Body of pancreas (tissue), 4 donors: ENCODE results near the gene SEMA6D. TPM values are rescaled to one million over a fixed set of nuclear protein-coding genes. Genes with fewer than 3 reads are reported as not detected.

Experiments used
- ATAC-seq: fragments of 150-250 bp; one replicate; pipeline ENCODE4 v1.9.1; 2016
- DNase-seq, 4 donors: peaks; one replicate each; pipeline ENCODE4 v3.0.0-alpha.2; 2019
- H3K27ac ChIP-seq, 4 donors: fragments of 200-600 bp; sonication (generic); 1 replicate in 3 of 4; 2 replicates in 1 of 4; pipeline versions ENCODE4 v1.5.1 to v1.6.1; 2016 to 2019; ENCODE audit warnings: mild to moderate bottlenecking in 1 of 4, mixed read lengths in 1 of 4, moderate library complexity in 1 of 4
- H3K27me3 ChIP-seq, 2 donors: fragments of 200-600 bp; sonication (generic); one replicate each; pipeline ENCODE4 v1.6.0; 2016; ENCODE audit warnings: mild to moderate bottlenecking in 1 of 2
- H3K36me3 ChIP-seq, 2 donors: fragments of 200-600 bp; sonication (generic); replicated peaks in 1 of 2; 2 replicates each; pipeline ENCODE4 v1.5.1; 2016; ENCODE audit warnings: low read depth in 2 of 2; ENCODE audit not compliant: insufficient read depth in 1 of 2
- H3K4me1 ChIP-seq: fragments of 200-600 bp; sonication (generic); one replicate; pipeline ENCODE4 v1.6.0; 2016
- H3K4me3 ChIP-seq, 2 donors: fragments of 200-600 bp; sonication (generic); 1 replicate in 1 of 2; 2 replicates in 1 of 2; pipeline ENCODE4 v1.5.1; 2016 to 2019
- H3K9me3 ChIP-seq, 3 donors: fragments of 200-600 bp; sonication (generic); 1 replicate in 2 of 3; 2 replicates in 1 of 3; pipeline ENCODE4 v1.5.1; 2016
- POLR2A ChIP-seq, 3 donors: fragments of 450-650 bp; IDR thresholded peaks; one replicate each; pipeline ENCODE4 v1.6.1; 2016; ENCODE audit warnings: antibody characterized with exemption in 3 of 3, mild to moderate bottlenecking in 2 of 3
- WGBS, 2 donors: methylation state at CpG; one replicate each; pipeline ENCODE4 v1.1.5; 2017; 5-methylcytosine and 5-hydroxymethylcytosine counted together
- intact Hi-C: fragments of 100-400 bp; cut with DNase I; formaldehyde crosslinking; loops from one replicate; pipeline ENCODE4 v1.15.1; 2023
- total RNA-seq, 2 donors: library from RNA; depleted of rRNA; stranded (reverse); fragments of >200 nt; gene quantifications; one replicate each; pipeline ENCODE4 v1.1.0, GENCODE V29; 2016
- TF ChIP-seq, protein P1 (sequence below), 7 experiments: fragments of 450-650 bp in 4 of 7; fragments of 200-600 bp in 3 of 7; sonication (generic) in 3 of 7; IDR thresholded peaks; one replicate each; pipeline ENCODE4 v1.5.1; 2016 to 2019; ENCODE audit warnings: antibody characterized with exemption in 7 of 7

SEMA6D gene
- total RNA-seq, 2 donors from 2014 or later = 13.5 to 18.2 TPM

DNA sequence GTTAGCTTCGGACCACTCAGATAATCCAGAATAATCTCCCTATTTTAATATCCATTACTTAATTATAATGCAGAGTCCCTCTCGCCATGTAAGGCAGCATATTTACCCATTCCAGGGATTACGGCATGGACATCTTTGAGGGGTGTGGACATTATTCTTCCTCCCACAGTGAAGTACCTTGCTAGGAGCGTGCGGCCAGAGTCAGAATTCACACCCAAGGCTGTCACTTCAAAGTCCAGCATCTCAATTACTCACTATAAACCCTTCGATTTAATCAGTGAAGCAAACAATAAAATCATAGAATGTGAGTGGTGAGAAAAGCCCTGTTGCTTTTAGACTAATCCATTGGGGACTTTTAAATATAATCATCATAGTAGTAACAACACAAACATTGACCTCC lies 11.6 kb downstream of the SEMA6D start:
- Histone ChIP-seq H3K27ac (no peak overlapping the region), H3K36me3 (no peaks in the 10 kb centered on the region), H3K27me3 (no peaks in the 10 kb centered on the region), H3K4me3 (no peak overlapping the region), H3K9me3 (no peaks in the 10 kb centered on the region), H3K4me1 (peaks cover 42% of the 10 kb centered on the region)
- intact Hi-C loops = no loop called here
- TF ChIP-seq POLR2A (IDR thresholded peaks at IDR 0.05) = no peak
- TF ChIP-seq, protein P1, sequence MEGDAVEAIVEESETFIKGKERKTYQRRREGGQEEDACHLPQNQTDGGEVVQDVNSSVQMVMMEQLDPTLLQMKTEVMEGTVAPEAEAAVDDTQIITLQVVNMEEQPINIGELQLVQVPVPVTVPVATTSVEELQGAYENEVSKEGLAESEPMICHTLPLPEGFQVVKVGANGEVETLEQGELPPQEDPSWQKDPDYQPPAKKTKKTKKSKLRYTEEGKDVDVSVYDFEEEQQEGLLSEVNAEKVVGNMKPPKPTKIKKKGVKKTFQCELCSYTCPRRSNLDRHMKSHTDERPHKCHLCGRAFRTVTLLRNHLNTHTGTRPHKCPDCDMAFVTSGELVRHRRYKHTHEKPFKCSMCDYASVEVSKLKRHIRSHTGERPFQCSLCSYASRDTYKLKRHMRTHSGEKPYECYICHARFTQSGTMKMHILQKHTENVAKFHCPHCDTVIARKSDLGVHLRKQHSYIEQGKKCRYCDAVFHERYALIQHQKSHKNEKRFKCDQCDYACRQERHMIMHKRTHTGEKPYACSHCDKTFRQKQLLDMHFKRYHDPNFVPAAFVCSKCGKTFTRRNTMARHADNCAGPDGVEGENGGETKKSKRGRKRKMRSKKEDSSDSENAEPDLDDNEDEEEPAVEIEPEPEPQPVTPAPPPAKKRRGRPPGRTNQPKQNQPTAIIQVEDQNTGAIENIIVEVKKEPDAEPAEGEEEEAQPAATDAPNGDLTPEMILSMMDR (IDR thresholded peaks at IDR 0.05) = no peak
- DNase-seq = no peak
- WGBS, 2 donors = 94 to 95% methylated on average over 6 of the region's 6 CpGs
- no peak for ATAC-seq

DNA sequence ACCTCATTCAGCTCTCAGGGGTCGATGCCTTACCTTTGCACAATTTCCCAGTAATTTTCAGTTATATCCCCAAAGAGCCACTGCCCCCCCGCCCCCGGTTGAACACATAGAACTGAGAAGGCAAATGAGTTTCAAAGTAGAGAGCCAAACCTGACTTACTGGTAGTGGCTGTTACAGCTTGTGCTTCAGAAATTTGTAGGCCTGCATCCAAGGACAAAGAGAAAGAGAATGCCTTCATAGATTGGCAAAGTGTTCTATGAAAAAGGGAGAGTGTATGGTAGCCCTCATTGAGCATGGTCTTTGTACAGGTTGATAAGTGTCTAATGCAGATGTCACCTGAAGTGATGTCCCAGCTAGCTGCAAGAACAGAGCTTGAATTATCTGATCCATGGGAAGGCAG lies 13.9 kb downstream of the SEMA6D start:
- 85 to 90% methylated on average over 3 of the region's 3 CpGs for WGBS, 2 donors
- H3K4me3 ChIP-seq = no peak overlapping the region
- H3K36me3 ChIP-seq = no peaks in the 10 kb centered on the region
- intact Hi-C loops = no loop called here
- H3K27me3 ChIP-seq = no peaks in the 10 kb centered on the region
- ATAC-seq (no peak), DNase-seq (no peak)
- TF ChIP-seq, protein P1 (IDR thresholded peaks at IDR 0.05) = no peak
- TF ChIP-seq POLR2A (IDR thresholded peaks at IDR 0.05) = no peak
- no peaks in the 10 kb centered on the region for H3K9me3 ChIP-seq
- no peak overlapping the region for H3K27ac ChIP-seq
- H3K4me1 ChIP-seq = peaks cover 21% of the 10 kb centered on the region

DNA sequence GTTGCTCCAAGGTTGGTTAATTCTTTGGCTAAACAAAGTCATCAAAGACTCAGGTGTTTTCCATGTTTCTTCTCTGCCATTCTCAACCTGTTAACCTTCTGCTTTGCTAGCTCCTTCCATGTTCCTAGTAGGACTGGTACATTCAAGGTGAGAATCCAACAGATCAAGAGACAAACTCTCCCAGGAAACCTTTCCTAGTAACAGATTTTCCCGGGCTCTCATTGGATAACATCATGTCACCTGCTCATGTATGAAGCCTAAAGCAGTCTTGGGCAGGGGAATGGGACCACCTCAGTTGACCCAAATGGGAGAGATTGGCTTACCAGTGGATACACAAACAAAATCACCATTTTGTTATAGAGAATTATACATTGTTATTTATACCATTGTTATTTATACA lies 14.9 kb downstream of the SEMA6D start:
- WGBS, 2 donors = 96 to 100% methylated on average over 1 of the region's 1 CpG
- no peak for ATAC-seq

DNA sequence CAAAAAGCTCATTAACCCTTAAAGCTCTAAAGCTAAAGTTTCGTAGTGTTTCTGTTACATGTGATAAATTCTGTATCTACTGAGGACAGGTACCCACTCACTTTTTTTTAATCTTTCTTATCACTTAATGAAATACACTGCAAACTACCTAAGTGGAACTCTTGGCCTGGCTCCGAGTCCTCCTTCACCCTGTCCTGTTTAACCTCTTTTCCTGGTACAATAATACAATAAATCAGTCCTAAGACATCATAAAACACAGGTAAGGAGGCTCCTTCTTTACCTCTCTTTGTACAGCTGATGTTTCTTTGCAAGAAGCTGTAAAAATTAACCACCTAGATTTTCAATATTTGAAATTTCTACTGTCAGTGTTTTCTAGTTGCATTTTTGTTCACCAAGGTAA lies 15.8 kb downstream of the SEMA6D start:
- Histone ChIP-seq H3K27ac (no peak overlapping the region), H3K9me3 (no peaks in the 10 kb centered on the region), H3K4me1 (peaks cover 12% of the 10 kb centered on the region), H3K27me3 (no peaks in the 10 kb centered on the region), H3K4me3 (no peak overlapping the region), H3K36me3 (no peaks in the 10 kb centered on the region)
- intact Hi-C loops = no loop called here
- WGBS, 2 donors = 79 to 83% methylated on average over 2 of the region's 2 CpGs
- no peak for DNase-seq
- TF ChIP-seq POLR2A (IDR thresholded peaks at IDR 0.05) = no peak
- TF ChIP-seq, protein P1 (IDR thresholded peaks at IDR 0.05) = no peak
- ATAC-seq = no peak

More for the DNA sequence above, 14.9 kb downstream of the SEMA6D start:
- no peak for TF ChIP-seq POLR2A (IDR thresholded peaks at IDR 0.05)
- TF ChIP-seq, protein P1 (IDR thresholded peaks at IDR 0.05) = no peak
- H3K4me3 ChIP-seq = no peak overlapping the region
- H3K36me3 ChIP-seq = no peaks in the 10 kb centered on the region
- no peaks in the 10 kb centered on the region for H3K27me3 ChIP-seq
- H3K27ac ChIP-seq = no peak overlapping the region
- H3K9me3 ChIP-seq = no peaks in the 10 kb centered on the region
- peaks cover 20% of the 10 kb centered on the region for H3K4me1 ChIP-seq
- intact Hi-C loops = no loop called here
- no peak for DNase-seq

DNA sequence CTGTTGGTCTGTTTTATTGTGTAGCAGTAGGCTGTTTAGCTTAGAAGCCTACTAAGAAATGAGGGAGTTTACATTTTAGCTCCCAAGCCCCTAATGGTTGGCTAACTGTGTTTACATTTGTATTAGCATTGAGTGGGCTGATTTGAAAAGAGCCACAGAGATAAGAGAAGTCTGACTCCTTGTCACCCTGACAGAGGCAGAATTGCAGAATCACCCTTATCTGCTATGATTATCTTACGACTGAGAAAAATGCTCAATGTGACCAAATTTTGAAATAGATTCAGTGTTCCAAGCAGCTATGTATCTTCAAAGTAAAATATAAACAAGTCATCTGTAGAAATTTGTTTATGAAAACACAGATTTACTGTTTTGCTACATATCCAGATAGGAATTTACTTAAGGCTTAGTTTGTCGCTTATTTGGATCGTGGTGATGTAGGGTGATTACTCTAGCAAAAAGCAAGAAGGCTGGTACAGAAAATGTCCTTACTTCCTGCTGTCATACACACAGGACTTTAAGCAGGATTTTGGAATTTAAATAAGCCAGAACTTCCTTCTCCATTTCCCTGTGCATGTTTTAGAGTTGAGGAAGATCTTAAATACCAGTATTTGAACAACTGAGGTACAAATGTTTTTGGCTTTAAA lies 19.0 kb downstream of the SEMA6D start:
- H3K4me1 ChIP-seq = peaks cover 12% of the 10 kb centered on the region
- H3K36me3 ChIP-seq = no peaks in the 10 kb centered on the region
- TF ChIP-seq, protein P1 (IDR thresholded peaks at IDR 0.05) = no peak
- TF ChIP-seq POLR2A (IDR thresholded peaks at IDR 0.05) = no peak
- no peaks in the 10 kb centered on the region for H3K27me3 ChIP-seq
- no peaks in the 10 kb centered on the region for H3K9me3 ChIP-seq
- DNase-seq (no peak), ATAC-seq (no peak)
- H3K27ac ChIP-seq = no peak overlapping the region
- WGBS, 2 donors = 41 to 48% methylated on average over 3 of the region's 3 CpGs
- no peak overlapping the region for H3K4me3 ChIP-seq
- intact Hi-C loops = no loop called here
